ENCODE results near the gene CTDSPL.

DNA sequence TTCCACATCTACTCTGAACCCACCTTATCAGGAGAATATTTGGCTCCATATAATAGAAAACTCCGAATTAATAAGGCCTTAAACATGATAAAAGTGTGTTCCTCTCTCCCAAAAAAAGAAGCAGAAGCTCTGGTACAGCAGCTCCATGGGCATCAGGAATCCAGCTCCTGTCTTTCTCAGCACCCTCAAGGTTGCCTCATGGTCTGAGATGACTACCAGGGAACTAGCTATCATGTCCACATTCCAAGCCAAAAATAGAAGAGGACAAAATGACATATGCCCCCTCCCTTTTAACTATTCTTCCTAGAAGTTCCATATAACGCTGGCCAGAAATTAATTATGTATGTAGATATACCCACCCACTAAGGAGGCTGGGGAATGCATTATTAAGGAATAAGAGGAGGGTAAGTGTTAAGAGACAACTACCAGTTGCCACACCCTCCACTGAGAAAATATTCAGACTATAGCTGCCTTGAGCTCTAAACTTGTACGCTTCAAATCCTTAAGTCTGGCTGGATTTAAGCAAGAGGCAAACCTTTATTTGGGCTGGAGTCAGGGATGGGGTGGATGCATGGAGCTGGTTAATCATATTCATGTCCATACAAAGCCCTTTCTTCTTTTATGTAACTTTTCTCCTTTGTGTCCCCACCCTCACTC, 35.8 kb upstream of the CTDSPL start:
- TF ChIP-seq CTCF (IDR thresholded peaks at IDR 0.05 in 2 of 3, conservative IDR thresholded peaks at IDR 0.05 in 1 of 3; ENCODE audit: borderline replicate concordance in 1 of 3, insufficient read depth in 1 of 3, low read depth in 2 of 3, low read length in 2 of 3) (no peak), SP1 (IDR thresholded peaks at IDR 0.05; ENCODE audit: low read depth) (no peak), POLR2A (IDR thresholded peaks at IDR 0.05; ENCODE audit: borderline replicate concordance, extremely low read depth, insufficient read depth, insufficient read length) (no peak), MAX (IDR thresholded peaks at IDR 0.05) (no peak), YY1 (IDR thresholded peaks at IDR 0.05; ENCODE audit: extremely low read depth, insufficient replicate concordance, low read depth, low read length) (no peak), CEBPB (IDR thresholded peaks at IDR 0.05; ENCODE audit: low read depth) (no peak), EZH2 (IDR thresholded peaks at IDR 0.05) (no peak)
- TF ChIP-seq, protein P1, sequence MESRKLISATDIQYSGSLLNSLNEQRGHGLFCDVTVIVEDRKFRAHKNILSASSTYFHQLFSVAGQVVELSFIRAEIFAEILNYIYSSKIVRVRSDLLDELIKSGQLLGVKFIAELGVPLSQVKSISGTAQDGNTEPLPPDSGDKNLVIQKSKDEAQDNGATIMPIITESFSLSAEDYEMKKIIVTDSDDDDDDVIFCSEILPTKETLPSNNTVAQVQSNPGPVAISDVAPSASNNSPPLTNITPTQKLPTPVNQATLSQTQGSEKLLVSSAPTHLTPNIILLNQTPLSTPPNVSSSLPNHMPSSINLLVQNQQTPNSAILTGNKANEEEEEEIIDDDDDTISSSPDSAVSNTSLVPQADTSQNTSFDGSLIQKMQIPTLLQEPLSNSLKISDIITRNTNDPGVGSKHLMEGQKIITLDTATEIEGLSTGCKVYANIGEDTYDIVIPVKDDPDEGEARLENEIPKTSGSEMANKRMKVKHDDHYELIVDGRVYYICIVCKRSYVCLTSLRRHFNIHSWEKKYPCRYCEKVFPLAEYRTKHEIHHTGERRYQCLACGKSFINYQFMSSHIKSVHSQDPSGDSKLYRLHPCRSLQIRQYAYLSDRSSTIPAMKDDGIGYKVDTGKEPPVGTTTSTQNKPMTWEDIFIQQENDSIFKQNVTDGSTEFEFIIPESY (IDR thresholded peaks at IDR 0.05; ENCODE audit: extremely low read depth, insufficient replicate concordance, low read length), result no peak

Data from HCT116 (cell line).